Stimulated activated CD4-positive, alpha-beta T cell treated with anti-CD3 and anti-CD28 coated beads, Interleukin-12 subunit alpha, Interleukin-12 subunit beta, amount 100 ng/mL, for 48 hours (primary cell): Measurements from ENCODE around the gene SLC35F6.
"Not testable (repeated sequence)": the region's sequence is repeated elsewhere in the genome, so short reads cannot be mapped to it uniquely, and the experiment has no call there.

Experiments
- DNase-seq, 3 donors: peaks; one replicate each; pipeline ENCODE4 v3.0.0-alpha.2; 2020; ENCODE audit warnings: low read depth in 2 of 3, low spot score in 1 of 3

SLC35F6 gene

GRCh38 chr2:26754972-26755670 is 9.0 kb upstream of the SLC35F6 start:
- DNase-seq, result no peak

DNA sequence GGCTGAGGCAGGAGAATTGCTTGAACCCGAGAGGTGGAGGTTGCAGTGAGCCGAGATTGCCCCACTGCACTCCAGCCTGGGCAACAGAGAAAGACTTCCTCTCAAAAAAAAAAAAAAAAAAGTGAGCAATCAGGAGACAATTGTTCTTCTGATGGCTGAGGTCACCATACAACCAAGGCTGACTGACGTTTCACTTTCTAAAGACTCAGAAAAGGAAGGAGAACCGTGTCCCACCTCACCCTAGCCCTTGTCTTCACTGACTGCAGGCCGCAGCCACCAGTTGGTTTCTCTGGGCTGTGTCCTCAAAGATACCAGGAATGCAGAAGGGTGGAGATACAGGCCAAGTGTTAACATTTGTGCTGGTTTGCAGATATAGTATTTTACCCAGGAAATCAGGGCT is 7.7 kb upstream of the SLC35F6 start:
- DNase-seq, result no peak

- DNase-seq, result peak in 1 of 3 donors; percentile 18
Measured at GRCh38 chr2:26757873-26758789, 6.0 kb upstream of the SLC35F6 start.

- DNase-seq, result no peak
Measured at GRCh38 chr2:26758790-26759321, 5.2 kb upstream of the SLC35F6 start.

- DNase-seq, result no peak
Measured at GRCh38 chr2:26759845-26760244, 4.2 kb upstream of the SLC35F6 start.

- DNase-seq, result not testable (repeated sequence)
Measured at GRCh38 chr2:26760991-26761390, 3.1 kb upstream of the SLC35F6 start.

GRCh38 chr2:26763019-26763418 is 1.1 kb upstream of the SLC35F6 start:
- no peak for DNase-seq

DNA sequence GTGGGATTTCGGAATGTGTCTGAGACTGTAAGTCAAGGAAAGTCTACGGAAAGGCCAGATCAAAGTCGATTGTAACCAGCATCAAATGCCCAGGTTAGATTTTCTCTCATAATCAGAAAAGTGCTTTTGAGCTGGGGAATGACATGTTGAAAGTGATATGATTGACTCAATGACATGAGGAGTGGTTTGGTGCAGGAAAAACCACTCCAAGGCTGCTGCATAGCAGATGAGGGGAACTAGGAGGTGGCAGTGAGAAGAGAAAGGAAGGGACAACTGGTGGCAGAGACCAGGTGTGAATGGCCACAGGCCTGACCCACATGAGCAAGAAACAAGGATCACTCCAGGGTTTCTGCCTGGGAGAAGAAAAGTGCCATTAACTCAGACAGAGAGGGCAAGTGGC is 822 bp downstream of the SLC35F6 start:
- DNase-seq, result no peak

DNA sequence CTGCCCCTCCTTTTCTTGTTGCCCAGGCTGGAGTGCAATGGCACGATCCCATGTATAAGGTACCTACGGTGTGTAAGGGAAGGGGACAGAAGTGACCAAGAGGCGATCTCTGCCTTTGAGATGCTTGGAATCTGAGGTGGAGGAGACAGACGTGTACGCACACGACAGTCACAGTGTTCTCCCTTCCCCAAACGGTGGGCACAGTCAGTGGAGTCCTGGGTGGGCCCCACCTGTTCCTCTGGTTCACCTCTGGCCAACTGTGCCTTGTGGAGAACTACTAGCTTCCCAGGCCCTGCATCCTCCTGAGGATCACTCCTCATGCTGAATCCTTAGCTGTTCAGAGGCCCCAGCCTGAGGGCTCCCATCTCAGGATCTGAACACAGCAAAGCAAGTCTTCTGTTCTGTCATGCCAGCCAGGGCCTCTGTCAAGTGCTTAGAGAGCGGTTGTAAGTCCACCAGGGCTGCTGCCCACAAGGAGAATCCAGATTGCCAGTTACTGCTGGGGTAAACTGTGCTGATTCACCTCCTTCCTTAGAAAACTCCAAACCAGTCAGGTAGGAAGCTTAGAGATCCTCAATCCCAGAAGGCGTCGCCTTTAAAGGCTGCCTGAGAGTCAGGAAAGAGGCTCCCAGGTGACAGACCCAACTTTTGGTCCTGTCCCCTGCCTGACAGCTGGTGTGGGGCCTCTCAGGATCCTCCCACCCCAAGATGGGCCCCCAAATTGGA is 1.6 kb downstream of the SLC35F6 start:
- no peak for DNase-seq

DNA sequence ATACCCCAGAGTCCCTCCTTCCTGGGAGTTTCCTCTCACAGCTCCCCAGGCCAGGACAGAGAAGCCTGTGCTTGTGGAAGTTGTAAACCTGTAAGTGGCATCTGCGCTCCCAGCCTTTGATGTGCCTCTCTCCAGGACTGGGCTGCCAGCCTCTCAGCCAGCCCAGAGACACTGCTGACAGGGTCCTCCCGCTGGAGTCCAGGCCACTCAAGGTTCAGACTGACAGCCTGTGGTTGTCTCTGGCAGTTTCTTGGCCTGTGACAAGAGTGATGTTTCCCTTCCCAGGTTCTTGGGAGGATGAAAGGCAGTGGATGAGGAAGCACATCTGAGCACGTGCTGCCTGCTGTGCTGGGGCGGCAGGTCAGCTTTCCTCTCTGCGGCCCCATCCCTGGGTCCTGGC is 3.0 kb downstream of the SLC35F6 start:
- DNase-seq, result no peak

- DNase-seq, result no peak
Measured at GRCh38 chr2:26767894-26768487, 3.9 kb downstream of the SLC35F6 start.

DNA sequence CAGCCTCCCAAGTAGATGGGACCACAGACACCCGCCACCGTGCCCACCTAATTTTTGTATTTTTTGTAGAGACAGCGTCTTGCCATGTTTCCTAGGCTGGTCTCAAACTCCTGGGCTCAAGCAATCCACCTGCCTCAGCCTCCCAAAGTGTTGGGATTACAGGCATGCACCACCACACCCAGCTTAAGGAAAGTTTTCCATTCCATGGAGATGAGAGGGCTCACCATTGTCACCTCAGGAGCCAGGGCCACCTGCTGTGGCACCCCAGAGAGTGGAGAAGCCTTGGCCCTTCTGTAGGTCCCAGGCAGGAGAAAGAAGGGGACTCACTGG is 4.6 kb downstream of the SLC35F6 start:
- DNase-seq, result no peak

DNA sequence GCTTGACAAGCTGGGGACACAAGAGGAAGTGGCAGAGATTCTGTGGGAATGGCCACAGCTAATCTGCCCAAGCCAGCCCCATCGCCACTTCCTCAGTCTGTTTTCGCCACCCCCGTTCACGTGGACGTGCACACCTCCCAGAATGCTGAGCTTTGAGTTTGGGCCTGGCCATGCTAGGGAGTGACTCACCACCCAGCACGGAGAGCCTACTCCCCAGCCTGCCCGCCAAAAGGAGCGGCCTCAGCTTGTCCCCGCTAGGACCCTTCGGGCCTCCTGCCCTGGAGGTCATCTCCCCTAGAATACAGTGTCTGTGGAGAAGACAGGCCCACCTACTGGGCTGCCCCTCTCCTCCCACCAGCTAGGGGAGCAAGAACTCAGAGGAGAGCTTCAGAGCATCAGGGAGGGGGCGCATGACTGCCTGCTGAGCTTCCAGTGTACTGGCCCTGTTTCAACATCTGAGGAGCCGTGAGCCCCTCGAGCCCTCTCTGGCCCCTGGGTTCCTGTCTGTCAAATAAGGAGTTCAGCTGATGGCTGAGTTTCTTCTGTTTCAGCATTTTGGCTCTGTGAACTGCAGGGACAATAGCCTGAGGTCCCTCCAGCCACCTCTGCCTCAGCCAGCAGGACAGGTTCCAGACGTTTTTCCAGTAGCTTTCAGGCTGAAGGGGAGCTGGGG is 5.1 kb downstream of the SLC35F6 start:
- no peak for DNase-seq

GRCh38 chr2:26770986-26771586 is 7.0 kb downstream of the SLC35F6 start:
- no peak for DNase-seq

GRCh38 chr2:26772064-26773001 is 8.2 kb downstream of the SLC35F6 start:
- DNase-seq, result no peak

GRCh38 chr2:26776195-26776800 is 12.2 kb downstream of the SLC35F6 start:
- DNase-seq, result no peak

DNA sequence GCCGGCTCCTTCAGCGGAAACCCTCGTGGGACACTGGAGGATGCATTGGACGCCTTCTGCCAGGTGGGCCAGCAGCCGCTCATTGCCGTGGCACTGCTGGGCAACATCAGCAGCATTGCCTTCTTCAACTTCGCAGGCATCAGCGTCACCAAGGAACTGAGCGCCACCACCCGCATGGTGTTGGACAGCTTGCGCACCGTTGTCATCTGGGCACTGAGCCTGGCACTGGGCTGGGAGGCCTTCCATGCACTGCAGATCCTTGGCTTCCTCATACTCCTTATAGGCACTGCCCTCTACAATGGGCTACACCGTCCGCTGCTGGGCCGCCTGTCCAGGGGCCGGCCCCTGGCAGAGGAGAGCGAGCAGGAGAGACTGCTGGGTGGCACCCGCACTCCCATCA is 14.0 kb downstream of the SLC35F6 start:
- DNase-seq, result no peak

DNA sequence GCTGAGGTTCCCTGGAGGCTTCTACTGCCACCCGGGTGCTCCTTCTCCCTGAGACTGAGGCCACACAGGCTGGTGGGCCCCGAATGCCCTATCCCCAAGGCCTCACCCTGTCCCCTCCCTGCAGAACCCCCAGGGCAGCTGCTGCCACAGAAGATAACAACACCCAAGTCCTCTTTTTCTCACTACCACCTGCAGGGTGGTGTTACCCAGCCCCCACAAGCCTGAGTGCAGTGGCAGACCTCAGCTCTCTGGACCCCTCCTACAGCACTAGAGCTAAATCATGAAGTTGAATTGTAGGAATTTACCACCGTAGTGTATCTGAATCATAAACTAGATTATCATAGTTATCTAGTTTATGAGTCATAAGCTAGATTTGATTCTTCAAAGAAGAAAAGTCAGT is 14.4 kb downstream of the SLC35F6 start:
- DNase-seq, result no peak
